ENCODE measurements around the gene CWF19L1.

Gene CWF19L1

DNA sequence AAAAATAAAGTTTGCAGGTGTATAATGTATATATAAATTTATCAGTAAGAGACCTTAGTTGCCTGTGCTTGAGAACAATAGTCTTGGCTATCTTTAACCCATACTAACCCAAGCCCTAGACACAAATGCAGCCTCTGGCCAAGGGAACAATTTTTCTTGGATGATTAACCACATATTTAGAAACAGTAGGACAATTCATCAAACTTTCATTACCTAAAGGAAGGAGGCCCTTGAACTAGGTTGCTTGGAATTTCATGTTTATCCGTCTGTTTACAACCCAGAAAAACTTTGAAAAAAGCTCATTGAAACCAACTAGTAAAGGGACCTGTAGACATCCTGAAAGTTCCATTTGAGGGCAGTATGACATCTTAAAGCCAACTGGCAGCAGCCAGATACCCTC, 72.7 kb downstream of the CWF19L1 start:
- TF ChIP-seq, protein P1, sequence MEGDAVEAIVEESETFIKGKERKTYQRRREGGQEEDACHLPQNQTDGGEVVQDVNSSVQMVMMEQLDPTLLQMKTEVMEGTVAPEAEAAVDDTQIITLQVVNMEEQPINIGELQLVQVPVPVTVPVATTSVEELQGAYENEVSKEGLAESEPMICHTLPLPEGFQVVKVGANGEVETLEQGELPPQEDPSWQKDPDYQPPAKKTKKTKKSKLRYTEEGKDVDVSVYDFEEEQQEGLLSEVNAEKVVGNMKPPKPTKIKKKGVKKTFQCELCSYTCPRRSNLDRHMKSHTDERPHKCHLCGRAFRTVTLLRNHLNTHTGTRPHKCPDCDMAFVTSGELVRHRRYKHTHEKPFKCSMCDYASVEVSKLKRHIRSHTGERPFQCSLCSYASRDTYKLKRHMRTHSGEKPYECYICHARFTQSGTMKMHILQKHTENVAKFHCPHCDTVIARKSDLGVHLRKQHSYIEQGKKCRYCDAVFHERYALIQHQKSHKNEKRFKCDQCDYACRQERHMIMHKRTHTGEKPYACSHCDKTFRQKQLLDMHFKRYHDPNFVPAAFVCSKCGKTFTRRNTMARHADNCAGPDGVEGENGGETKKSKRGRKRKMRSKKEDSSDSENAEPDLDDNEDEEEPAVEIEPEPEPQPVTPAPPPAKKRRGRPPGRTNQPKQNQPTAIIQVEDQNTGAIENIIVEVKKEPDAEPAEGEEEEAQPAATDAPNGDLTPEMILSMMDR (IDR thresholded peaks at IDR 0.05; ENCODE audit: low read length, missing control alignments), result no peak
- H3K4me3 ChIP-seq (replicated peaks; ENCODE audit: low read depth, low read length), result no peak overlapping the region
- no peak for DNase-seq (ENCODE audit: low read depth)

DNA sequence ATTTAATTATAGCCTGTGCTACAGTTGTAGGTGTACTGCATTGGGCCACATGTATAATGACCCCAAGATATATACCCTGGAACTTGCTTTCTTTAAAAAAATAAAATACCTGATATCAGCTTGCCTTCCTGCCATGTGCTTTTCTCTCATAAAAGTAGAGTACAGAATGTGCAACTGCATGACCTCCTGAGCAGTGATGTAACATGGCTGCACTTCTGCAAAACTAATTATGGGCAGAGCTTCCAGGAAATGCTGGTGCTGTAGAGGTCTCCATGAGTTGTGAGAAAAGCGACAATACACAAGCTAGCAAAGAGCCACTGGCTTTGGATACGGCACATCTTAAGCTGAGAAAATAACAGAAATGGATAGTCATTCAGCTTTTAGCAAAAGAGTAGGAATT, 75.1 kb downstream of the CWF19L1 start:
- no peak for DNase-seq (ENCODE audit: low read depth)
- TF ChIP-seq, protein P1 (IDR thresholded peaks at IDR 0.05; ENCODE audit: low read length, missing control alignments), result no peak
- no peak overlapping the region for H3K4me3 ChIP-seq (replicated peaks; ENCODE audit: low read depth, low read length)

DNA sequence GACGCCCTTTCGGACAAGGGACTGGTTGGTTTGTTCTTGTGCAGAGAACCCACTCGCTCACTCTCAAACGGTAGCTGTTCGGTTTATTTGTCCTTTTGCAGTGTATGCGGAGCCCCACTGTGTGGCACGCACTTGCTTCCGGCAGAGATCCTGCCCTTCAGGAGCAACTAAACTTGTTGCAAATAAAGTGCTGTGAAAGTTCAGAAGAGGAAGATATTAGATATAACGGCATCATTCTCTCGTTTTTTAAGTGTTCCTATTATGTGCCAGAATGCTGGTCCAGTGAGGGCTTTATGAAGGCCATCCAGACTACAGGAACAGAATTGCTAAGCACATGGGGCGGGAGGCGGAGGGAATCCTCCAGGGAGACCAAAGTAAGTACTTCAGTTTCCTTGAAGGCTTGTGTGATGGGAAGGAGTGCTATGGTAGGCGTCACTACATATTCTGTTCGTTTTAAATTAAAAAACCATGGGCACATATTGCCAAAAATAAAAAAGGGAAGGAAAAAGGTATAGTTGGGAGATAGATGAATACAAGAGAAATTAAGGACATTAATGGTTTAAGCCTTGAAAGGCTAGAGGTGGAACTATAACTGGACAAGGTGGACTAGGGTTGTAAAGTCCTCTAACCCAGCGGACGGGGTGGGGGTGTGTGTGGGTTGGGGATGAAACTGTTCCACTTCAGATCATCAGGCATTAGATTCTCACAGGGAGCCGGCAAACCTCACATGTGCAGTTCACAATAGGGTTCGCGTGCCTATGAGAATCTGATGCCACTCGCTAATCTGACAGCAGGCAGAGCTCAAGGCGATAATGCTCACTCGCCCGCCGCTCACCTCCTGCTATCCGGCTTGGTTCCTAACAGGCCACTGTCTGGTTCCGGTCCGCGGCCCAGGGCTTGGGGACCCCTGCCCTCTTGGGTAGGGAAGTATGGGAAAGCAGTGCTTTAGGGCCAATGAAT, 80.9 kb downstream of the CWF19L1 start:
- peak overlapping the region; percentile 96 for H3K4me3 ChIP-seq (replicated peaks; ENCODE audit: low read depth, low read length)
- DNase-seq (ENCODE audit: low read depth), result peak; percentile 62
- TF ChIP-seq, protein P1 (IDR thresholded peaks at IDR 0.05; ENCODE audit: low read length, missing control alignments), result no peak

DNA sequence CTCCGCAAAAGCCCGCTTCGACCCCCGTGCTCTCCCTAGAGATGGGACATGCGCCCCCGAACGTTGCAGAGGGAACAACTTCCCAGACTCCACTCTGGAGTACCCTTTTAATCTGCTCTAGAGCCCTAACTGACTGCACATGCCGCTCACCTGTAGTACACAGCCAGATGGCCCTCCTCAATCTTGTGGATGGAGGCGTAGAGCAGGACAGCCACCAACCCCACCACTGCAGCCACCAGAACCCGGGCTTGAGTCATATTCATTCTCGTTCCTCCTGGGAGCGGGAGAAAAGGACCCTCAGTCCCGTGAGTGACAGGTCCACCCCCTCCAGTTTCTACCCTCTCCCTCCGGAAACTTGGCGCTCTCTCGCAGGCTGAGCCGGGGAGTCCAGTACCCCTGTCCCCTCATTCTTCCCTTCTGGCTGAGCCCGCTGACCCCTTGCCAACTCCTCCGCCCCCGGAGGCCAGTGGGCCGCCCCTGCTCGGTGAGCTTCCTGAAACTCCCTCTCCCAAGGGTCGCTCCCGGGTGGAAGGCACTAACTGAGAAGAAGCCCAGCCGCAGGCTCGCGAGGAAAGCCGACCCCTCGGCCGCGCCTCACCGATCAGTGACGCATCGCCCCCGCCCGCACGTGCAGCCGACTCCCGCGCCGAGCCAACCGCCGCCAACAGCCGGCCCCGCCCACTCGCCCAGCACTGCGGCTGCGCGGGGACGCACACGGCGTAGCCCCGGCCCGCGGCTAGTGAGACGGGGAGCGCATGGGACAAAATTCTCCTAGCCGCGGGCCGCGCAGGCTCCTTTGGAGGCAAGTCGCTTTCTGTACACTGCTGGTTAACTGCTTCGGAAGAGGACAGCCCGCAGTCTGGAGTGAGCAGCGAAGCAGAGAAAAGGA, 81.8 kb downstream of the CWF19L1 start, which contains the start of gene ERLIN1:
Gene ERLIN1, minus strand, starts transcription at position 666 of the 889 bp plus-strand sequence. Its CDS starts 403 bp downstream, at position 263.
- TF ChIP-seq, protein P1 (IDR thresholded peaks at IDR 0.05; ENCODE audit: low read length, missing control alignments), result no peak
- peak within 1 kb of the TSS; percentile 96 for H3K4me3 ChIP-seq (replicated peaks; ENCODE audit: low read depth, low read length)
- DNase-seq (ENCODE audit: low read depth), result peak; percentile 91

DNA sequence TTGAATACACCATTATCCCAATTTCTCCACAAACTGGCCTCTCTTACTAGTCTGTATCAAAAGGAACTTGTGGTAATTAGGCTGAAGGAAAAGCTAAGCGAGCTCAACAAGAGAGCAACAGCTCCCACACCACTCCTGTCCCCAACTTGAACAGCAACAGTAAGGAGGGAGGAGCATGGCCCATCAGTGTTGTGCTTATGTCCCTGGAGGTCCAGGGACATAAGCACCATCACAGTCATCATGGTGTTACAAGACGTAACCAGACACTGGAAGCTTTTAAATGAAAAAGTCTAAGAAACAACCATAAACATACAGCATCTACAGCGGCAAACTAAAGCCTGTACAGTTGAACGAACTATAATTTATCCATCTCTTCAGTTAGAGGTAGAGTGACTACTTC, 82.6 kb downstream of the CWF19L1 start:
- H3K4me3 ChIP-seq (replicated peaks; ENCODE audit: low read depth, low read length), result peak overlapping the region; percentile 96
- DNase-seq (ENCODE audit: low read depth), result peak; percentile 28
- TF ChIP-seq, protein P1 (IDR thresholded peaks at IDR 0.05; ENCODE audit: low read length, missing control alignments), result no peak

DNA sequence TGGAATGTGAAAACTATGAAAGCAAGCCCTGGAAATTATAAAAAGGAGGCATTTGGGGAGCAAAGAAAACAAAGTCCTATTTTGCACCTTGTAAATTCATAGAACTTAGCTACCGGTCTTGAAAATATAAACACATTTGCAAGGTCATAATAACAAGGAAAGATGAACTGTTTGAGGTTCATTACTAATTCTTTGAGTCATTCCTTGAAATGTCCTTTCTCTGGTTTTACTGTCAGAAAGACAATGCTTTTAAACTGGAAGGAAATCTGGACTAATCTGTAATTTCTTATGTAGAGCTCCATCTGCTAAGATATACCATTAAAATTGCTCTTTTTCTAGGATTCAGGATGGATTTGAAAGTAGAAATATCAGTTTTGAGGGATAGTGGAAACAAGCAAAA, 83.0 kb downstream of the CWF19L1 start:
- peak overlapping the region; percentile 96 for H3K4me3 ChIP-seq (replicated peaks; ENCODE audit: low read depth, low read length)
- TF ChIP-seq, protein P1 (IDR thresholded peaks at IDR 0.05; ENCODE audit: low read length, missing control alignments), result no peak
- DNase-seq (ENCODE audit: low read depth), result no peak
